Measurements from ENCODE around the gene MAP3K3.

The MAP3K3 gene

GRCh38 chr17:63647065-63647725, 25.0 kb downstream of the MAP3K3 start:
- TF ChIP-seq, protein P1, sequence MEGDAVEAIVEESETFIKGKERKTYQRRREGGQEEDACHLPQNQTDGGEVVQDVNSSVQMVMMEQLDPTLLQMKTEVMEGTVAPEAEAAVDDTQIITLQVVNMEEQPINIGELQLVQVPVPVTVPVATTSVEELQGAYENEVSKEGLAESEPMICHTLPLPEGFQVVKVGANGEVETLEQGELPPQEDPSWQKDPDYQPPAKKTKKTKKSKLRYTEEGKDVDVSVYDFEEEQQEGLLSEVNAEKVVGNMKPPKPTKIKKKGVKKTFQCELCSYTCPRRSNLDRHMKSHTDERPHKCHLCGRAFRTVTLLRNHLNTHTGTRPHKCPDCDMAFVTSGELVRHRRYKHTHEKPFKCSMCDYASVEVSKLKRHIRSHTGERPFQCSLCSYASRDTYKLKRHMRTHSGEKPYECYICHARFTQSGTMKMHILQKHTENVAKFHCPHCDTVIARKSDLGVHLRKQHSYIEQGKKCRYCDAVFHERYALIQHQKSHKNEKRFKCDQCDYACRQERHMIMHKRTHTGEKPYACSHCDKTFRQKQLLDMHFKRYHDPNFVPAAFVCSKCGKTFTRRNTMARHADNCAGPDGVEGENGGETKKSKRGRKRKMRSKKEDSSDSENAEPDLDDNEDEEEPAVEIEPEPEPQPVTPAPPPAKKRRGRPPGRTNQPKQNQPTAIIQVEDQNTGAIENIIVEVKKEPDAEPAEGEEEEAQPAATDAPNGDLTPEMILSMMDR (IDR thresholded peaks at IDR 0.05; ENCODE audit: insufficient read depth, missing control alignments) = no peak
- FAIRE-seq (no peak), DNase-seq (ENCODE audit: insufficient read length, low spot score) (no peak)

GRCh38 chr17:63647936-63648335, 25.7 kb downstream of the MAP3K3 start:
- DNase-seq (ENCODE audit: insufficient read length, low spot score) (no peak), FAIRE-seq (no peak)
- TF ChIP-seq, protein P1 (IDR thresholded peaks at IDR 0.05; ENCODE audit: insufficient read depth, missing control alignments) = no peak

- TF ChIP-seq, protein P1 (IDR thresholded peaks at IDR 0.05; ENCODE audit: insufficient read depth, missing control alignments) = no peak
- FAIRE-seq = no peak
- DNase-seq (ENCODE audit: insufficient read length, low spot score) = no peak
Observed at GRCh38 chr17:63649813-63650212, 27.6 kb downstream of the MAP3K3 start.

GRCh38 chr17:63652106-63652505, 29.9 kb downstream of the MAP3K3 start:
- TF ChIP-seq, protein P1 (IDR thresholded peaks at IDR 0.05; ENCODE audit: insufficient read depth, missing control alignments) = no peak
- FAIRE-seq (no peak), DNase-seq (ENCODE audit: insufficient read length, low spot score) (no peak)

DNA sequence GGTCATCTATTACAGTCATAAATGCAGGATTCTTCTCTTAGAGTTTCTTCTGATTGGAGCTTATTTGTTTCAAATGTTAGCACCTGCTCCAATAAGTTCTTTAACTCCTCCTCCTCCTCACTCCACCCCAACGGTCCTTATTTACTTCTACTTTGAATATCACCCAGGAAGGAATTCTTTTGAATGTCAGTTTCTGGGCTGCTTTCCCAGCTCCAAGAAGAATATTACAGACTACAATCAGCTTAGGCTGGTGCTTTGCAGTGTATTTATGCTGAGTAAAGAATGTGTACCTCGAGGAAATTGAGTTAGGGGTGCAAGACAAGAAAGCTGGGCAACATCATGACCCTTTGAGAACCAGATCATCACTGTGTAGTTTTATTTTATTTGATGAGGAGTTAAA, 30.8 kb downstream of the MAP3K3 start:
- FAIRE-seq (no peak), DNase-seq (ENCODE audit: insufficient read length, low spot score) (no peak)
- TF ChIP-seq, protein P1 (IDR thresholded peaks at IDR 0.05; ENCODE audit: insufficient read depth, missing control alignments) = no peak

DNA sequence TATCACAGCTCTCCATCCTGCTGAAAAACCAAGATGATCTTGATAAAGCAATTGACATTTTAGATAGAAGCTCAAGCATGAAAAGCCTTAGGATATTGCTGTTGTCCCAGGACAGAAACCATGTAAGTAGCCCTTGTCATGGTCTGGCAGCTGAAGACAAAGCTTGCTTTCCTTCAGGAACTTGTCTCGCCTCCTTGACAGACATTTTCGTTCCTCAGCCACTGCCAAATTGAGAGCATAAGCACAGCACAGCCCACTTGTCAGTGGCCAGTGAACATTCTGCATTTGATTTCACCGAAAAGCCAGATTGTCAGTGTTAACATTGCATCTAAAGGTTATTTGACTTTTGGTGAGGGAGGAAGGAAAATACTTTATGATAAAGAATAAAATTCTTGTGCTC, 35.6 kb downstream of the MAP3K3 start:
- DNase-seq (ENCODE audit: insufficient read length, low spot score) (no peak), FAIRE-seq (no peak)
- TF ChIP-seq, protein P1 (IDR thresholded peaks at IDR 0.05; ENCODE audit: insufficient read depth, missing control alignments) = no peak

DNA sequence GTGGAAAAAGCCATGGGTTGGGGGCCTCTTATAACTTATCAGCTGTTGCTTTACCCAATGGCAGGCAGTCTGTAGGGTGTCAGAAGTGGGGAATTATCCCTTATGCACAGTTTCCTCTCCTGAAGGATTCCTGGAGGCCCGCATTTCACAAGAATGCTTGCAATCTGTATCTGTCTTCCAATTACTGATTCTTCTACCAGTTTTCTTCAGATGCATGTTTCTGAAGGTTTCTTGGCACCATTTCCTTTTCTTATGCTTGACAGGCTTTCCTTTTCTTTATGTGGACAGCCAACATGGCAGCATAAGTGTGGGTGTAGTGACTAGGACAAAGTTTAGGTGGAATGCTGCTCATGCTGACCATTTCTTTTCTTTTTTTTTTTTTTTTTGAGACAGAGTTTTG, 36.1 kb downstream of the MAP3K3 start:
- FAIRE-seq (no peak), DNase-seq (ENCODE audit: insufficient read length, low spot score) (no peak)
- TF ChIP-seq, protein P1 (IDR thresholded peaks at IDR 0.05; ENCODE audit: insufficient read depth, missing control alignments) = no peak

Data from D721Med (cell line).